IPS-NIHi7 (cell line): ENCODE results near the gene LAMTOR5.
"Not testable (repeated sequence)": the region's sequence is repeated elsewhere in the genome, so short reads cannot be mapped to it uniquely, and the experiment has no call there.

Experiments
- DNase-seq: peaks from one replicate; pipeline ENCODE4 v3.0.0; 2012; ENCODE audit warnings: mixed read lengths; ENCODE audit errors: extremely low spot score

Gene LAMTOR5

GRCh38 chr1:110407260-110408210, at the start of gene LAMTOR5:
Gene LAMTOR5, minus strand, starts transcription at chr1:110407694. Its CDS starts 74 bp downstream, at chr1:110407620.
- peak; percentile 83 for DNase-seq

- DNase-seq, result no peak
Observed at GRCh38 chr1:110457206-110457605, 49.7 kb upstream of the LAMTOR5 start.

- DNase-seq, result peak; percentile 80
Observed at GRCh38 chr1:110455151-110455550, 47.7 kb upstream of the LAMTOR5 start.

GRCh38 chr1:110454328-110454727, 46.8 kb upstream of the LAMTOR5 start:
- DNase-seq, result no peak

GRCh38 chr1:110453829-110454228, 46.3 kb upstream of the LAMTOR5 start:
- no peak for DNase-seq

- DNase-seq, result no peak
Observed at GRCh38 chr1:110452330-110452729, 44.8 kb upstream of the LAMTOR5 start.

GRCh38 chr1:110450929-110451328, 43.4 kb upstream of the LAMTOR5 start, which contains the start of gene PROK1:
Gene PROK1, plus strand, starts transcription at chr1:110451149. Its CDS starts 68 bp downstream, at chr1:110451217.
- no peak for DNase-seq

GRCh38 chr1:110449661-110450651, 42.5 kb upstream of the LAMTOR5 start:
- no peak for DNase-seq

GRCh38 chr1:110444561-110444960, 37.1 kb upstream of the LAMTOR5 start:
- DNase-seq, result no peak

GRCh38 chr1:110443451-110443850, 36.0 kb upstream of the LAMTOR5 start:
- DNase-seq, result no peak

- no peak for DNase-seq
Observed at GRCh38 chr1:110441888-110442287, 34.4 kb upstream of the LAMTOR5 start.

GRCh38 chr1:110440877-110441276, 33.4 kb upstream of the LAMTOR5 start:
- DNase-seq, result no peak

GRCh38 chr1:110439873-110440272, 32.4 kb upstream of the LAMTOR5 start:
- not testable (repeated sequence) for DNase-seq

- DNase-seq, result no peak
Observed at GRCh38 chr1:110438893-110439292, 31.4 kb upstream of the LAMTOR5 start.

- not testable (repeated sequence) for DNase-seq
Observed at GRCh38 chr1:110437645-110438299, 30.3 kb upstream of the LAMTOR5 start.

GRCh38 chr1:110436635-110437034, 29.1 kb upstream of the LAMTOR5 start:
- DNase-seq, result peak; percentile 42

- DNase-seq, result no peak
Observed at GRCh38 chr1:110434946-110435345, 27.5 kb upstream of the LAMTOR5 start.

GRCh38 chr1:110433803-110434202, 26.3 kb upstream of the LAMTOR5 start:
- peak; percentile 92 for DNase-seq

- DNase-seq, result no peak
Observed at GRCh38 chr1:110433213-110433612, 25.7 kb upstream of the LAMTOR5 start.

GRCh38 chr1:110430901-110431300, 23.4 kb upstream of the LAMTOR5 start:
- DNase-seq, result no peak

GRCh38 chr1:110430366-110430765, 22.9 kb upstream of the LAMTOR5 start:
- DNase-seq, result no peak
